ENCODE data around the gene ZNF614.
"Not testable (repeated sequence)": the region's sequence is repeated elsewhere in the genome, so short reads cannot be mapped to it uniquely, and the experiment has no call there.

The ZNF614 gene

DNA sequence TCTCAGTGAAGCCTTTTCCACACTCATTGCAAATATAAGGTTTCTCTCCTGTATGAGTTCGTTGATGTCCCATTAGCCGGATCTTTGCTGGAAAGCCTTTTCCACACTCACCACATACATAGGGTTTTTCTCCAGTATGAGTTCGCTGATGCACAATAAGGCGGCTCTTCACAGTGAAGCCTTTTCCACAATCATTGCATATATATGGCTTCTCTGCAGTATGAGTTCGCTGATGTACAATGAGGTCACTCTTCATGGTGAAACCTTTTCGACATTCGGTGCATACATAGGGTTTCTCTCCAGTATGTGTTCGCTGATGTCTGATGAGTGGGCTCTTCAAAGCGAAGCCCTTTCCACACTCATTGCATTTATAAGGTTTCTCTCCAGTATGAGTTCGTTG, 34.8 kb downstream of the ZNF614 start:
- no peak for DNase-seq

DNA sequence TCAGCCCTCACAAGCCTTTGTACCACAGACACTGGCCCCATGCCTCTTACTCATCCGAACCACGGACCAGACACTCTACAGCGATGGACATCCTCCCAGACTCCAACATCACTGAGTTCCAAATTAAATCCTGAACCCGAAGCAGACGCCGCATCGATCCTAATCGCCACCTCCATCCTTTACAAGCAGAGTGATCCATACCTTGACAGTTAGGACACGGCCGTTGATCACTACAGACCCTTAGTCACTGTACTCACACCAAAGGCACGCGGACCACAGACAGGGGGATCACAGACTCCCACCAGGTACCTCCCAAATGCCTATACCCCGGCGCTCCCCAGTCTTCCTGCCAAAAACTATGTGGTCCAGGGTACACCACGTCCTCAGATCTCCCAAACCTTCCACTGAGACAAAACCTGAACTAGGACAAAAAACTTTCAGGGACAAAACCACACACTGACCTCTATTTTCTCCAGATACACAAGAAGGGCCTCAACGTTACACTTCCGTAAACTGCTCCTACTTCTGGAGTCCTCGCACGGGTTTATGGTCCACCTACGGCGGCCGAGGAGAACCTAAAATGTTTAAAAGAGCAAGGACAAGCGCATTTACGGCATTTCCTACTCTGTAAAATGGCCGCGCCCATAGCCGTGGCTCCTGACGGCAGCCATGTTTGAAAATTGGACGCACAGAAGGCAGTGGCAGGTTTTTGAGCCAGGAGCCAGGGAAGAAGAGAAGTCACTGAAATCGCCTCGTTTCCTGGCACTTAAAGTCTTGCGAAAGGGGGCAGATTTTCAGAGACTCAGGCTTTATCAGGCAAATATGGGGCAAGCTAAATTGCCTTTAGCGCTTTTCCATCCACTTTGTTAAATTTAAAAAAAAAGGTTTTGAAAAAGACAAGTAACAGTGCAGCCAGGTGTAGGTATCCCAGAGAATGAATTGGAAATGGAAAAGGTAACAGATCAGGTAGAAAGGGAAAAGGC, 41.6 kb downstream of the ZNF614 start, which contains the start of gene ZNF350:
TSS of gene ZNF350 (minus strand) at position 532 of the 983 bp plus-strand sequence. CDS start 12,480 bp downstream, outside the sequence.
- DNase-seq = peak; percentile 64 to 99 (median 92)

DNA sequence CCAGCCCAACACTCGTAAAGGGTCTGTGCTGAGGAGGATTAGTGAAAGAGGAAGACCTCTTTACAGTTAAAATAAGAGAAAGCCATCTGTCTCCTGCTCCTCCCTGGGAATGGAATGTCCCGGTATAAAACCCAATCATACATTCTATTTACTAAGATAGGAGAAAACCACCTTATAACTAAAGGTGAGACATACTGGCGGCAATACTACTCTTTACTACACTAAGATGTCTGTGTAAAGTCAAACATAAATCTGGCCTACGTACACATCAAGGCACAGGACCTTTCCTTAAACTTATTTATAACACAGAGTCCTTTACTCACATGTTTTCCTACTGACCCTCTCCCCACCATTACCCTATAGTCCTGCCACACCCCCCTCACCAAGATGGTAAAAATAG, 44.8 kb downstream of the ZNF614 start:
- no peak for DNase-seq

DNA sequence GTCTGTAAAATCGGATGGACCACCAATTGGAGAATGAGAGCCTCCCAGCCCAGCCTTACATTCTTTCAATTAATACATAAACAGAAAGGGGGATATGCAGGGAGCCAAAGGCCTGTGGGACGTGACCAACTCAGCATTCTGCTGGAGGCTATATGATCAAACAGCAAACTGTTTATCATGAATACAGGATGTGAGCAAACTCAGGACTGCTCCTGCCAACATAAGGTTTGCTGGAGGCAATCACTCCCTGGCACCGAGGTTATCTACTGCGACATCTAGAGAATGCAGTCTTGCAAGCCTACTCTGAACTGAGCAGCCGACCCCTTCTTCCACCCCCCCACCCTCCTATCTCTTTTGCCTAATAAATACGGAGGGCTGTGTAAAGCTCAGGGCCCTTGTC, 47.3 kb downstream of the ZNF614 start:
- not testable (repeated sequence) for DNase-seq

DNA sequence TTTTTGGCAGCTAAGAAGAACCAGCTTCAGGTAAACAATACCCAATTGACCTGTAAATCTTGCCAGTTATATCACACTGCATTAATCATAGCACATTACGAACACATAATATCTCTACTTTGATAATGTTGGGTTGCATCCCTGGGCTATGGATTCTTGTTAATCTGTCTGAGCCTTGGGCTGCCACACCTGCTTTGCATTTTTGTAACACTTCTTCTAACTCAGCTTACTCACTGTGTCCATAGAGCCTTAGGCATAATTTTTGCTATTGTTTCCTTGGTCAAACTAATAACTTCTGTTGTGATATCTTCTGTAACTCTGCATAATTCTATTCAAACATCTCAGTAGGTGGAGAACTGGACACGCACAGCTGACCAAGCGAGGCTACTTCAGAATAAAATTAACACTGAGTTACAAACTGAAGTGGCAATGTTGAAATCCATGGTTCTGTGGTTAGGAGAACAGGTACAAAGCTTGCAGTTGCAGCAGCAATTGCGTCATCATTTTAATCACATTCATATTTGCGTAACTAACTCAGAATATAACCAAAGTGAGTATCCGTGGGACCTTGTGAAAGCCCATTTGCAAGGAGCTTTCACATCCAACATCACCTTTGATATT, 48.0 kb downstream of the ZNF614 start:
- DNase-seq = no peak

DNA sequence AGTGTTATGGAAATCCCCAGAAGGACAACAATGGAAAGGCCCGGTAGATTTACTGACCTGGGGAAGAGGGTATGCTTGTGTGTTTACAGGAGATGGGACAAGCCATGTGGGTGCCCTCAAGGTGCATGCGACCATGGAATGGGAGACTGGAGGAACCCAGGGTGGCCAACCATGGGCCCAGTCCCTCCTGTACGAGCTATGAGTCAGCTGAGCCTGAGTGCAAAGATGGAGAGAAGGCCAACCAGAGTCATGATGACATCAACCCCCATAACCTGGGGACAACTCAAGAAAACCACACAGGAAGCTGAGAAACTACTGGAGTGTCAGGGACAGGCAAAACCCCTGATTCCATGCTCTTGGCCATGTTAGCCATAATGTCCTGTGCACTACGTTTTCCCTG, 49.3 kb downstream of the ZNF614 start:
- no peak for DNase-seq

DNA sequence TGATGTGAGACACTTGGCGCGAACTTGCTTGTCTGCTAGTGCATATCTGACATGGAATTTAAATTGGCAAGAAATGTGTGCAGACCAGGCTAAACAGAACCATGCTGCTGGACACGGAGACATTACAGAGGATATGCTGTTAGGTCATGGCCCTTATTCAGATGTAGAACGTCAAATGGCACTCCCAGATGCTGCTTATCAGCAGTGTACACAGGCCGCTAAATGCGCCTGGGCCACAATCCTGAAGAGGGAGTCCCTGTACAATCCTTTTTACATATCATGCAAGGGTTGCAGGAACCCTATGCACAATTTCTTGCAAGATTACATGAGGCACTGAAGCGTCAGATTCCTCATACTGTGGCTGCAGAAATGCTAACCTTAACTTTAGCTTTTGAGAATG, 50.8 kb downstream of the ZNF614 start:
- no peak for DNase-seq

DNA sequence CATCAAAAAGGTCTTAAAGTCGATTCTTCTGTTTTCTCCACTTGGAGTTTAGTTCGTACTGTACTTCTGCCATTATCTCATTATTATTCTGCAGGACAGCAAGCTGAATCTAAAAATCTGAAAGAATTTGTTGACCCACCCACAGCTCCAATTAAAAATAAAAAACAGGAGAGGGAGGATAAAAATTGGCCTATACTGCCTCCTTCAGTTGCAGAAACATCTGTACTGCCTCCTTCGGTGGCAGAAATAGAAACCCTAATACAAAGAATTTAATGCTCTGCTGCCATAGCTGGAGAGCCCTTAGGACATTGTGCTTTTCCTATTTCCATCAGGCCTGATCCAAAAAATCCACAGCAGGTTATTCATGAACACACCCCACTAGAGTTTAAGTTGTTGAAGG, 51.3 kb downstream of the ZNF614 start:
- no peak for DNase-seq

DNA sequence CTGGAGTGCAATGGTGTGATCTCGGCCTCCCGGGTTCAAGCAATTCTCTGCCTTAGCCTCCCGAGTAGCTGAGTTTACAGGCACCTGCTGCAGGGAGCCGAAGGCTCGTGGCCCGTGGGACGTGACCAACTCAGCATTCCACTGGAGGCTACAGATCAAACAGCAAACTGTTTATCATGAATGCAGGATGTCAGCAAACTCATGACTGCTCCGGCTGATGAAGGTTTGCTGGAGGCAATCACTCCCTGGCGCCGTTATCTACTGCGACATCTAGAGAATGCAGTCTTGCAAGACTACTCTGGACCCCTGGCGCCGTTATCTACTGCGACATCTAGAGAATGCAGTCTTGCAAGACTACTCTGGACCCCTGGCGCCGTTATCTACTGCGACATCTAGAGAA, 52.4 kb downstream of the ZNF614 start:
- DNase-seq = not testable (repeated sequence)

DNA sequence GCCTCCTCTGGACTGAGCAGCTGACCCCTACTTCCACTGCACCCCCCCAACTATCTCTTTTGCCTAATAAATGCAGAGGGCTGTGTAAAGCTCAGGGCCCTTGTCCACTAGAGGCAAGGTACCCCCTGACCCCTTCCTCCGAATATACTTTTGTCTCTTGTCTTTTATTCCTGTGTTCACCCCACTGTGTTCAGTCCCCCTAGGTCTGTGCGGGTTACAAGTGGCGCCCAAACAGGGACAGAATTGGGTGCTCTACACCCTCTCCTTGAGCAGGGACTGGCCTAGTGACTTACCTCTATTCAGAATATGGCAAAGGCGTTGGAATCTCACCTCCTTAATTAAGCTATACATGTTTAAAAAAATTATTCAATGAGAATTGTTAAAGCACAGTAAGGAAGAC, 56.6 kb downstream of the ZNF614 start:
- DNase-seq = no peak

DNA sequence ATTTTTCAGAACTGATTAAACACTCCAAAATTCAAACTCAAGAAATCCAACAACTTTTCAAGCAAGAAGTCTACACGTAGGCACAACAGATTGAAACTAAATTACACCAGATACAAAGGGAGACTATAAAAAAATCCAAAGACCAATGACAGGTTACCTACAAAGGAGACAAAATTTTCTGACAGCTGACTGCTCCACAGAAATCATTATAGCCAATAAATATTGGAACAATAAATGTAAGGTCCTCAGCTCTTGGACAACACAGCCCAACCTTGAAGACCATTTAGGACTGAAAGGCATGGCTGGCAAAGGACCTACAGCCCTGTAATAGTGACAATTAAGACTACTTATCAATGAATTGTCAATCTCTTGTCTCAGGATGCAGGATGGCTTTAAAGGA, 57.5 kb downstream of the ZNF614 start:
- no peak for DNase-seq

DNA sequence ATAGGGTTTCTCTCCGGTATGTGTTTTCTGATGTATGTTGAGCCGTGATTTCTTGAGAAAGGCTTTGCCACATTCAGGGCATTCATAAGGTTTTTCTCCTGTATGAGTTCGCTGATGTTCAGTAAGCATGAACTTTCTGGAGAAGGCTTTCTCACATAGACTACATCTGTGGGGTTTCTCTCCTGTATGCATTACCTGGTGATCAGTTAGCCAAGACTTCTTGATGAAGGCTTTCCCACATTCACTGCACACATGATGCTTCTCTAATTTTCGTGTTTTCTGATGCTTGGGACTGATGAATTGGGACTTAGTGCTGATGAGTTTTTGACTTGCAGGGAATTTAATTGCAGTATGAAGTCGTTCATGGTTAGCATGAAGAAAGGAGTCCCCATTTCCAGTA, 62.6 kb downstream of the ZNF614 start:
- DNase-seq = no peak

Data from nucleus accumbens (tissue), 56 donors.